Measurements from ENCODE around the gene VPS35L. TPM values are rescaled to one million over a fixed set of nuclear protein-coding genes. Genes with fewer than 3 reads are reported as not detected.

The VPS35L gene
- total RNA-seq, 2 donors from 2014 or later = 58.8 to 74.0 TPM

DNA sequence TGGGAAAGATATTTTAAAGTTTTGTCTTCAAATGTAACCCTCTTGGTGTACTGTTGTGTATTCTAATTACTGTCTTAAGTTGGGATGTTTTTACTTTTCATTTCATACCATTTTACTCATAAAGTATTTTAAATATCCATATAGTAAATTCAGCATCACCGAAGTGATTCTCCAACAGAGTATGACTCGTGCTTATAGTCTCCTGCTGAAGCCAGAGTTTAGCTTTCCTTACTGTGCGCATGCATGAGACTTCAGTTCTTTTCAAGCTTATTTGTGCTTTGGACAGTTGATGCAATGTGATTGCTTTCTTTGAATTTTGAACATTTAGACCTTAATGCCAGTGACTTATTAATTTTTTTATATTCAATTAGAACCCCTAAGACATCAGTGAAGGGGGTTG is 7.4 kb upstream of the VPS35L start:
- Histone ChIP-seq H3K4me3 (no peak overlapping the region), H3K9me3 (no peaks in the 10 kb centered on the region), H3K36me3 (no peaks in the 10 kb centered on the region), H3K4me1 (replicated peaks) (no peaks in the 10 kb centered on the region), H3K27me3 (replicated peaks; ENCODE audit: insufficient read depth) (no peaks in the 10 kb centered on the region), H3K27ac (no peak overlapping the region)
- intact Hi-C loops (cut with DNase I) = no loop called here
- no peak for DNase-seq (ENCODE audit: low spot score)
- 97% methylated on average over 3 of the region's 3 CpGs for WGBS
- TF ChIP-seq POLR2A (IDR thresholded peaks at IDR 0.05) (no peak), POLR2AphosphoS5 (IDR thresholded peaks at IDR 0.05) (no peak)
- TF ChIP-seq, protein P1, sequence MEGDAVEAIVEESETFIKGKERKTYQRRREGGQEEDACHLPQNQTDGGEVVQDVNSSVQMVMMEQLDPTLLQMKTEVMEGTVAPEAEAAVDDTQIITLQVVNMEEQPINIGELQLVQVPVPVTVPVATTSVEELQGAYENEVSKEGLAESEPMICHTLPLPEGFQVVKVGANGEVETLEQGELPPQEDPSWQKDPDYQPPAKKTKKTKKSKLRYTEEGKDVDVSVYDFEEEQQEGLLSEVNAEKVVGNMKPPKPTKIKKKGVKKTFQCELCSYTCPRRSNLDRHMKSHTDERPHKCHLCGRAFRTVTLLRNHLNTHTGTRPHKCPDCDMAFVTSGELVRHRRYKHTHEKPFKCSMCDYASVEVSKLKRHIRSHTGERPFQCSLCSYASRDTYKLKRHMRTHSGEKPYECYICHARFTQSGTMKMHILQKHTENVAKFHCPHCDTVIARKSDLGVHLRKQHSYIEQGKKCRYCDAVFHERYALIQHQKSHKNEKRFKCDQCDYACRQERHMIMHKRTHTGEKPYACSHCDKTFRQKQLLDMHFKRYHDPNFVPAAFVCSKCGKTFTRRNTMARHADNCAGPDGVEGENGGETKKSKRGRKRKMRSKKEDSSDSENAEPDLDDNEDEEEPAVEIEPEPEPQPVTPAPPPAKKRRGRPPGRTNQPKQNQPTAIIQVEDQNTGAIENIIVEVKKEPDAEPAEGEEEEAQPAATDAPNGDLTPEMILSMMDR (IDR thresholded peaks at IDR 0.05) = no peak

DNA sequence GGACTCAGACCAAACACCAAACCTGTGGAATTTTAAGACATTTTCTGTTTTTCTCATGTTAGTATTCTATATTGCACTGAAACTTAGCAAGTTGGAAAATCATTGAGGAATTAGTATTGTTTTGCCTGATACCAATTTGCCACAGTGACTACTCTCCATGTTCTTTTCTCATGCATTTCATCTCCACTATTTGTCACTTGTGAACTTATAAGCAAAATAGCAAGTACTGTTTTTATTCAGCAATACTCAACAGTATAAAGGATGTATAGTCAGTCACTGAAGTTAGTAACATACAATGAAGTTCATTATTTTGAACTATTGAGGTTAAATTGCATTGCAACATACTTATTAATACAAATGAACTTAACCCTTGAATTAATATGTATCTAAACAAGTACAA is 5.8 kb upstream of the VPS35L start:
- intact Hi-C loops (cut with DNase I) = no loop called here
- Histone ChIP-seq H3K36me3 (no peaks in the 10 kb centered on the region), H3K4me1 (replicated peaks) (no peaks in the 10 kb centered on the region)

GRCh38 chr16:19555938-19556771 is 652 bp downstream of the VPS35L start:
- WGBS = 31% methylated on average over 19 of the region's 19 CpGs
- intact Hi-C loops (cut with DNase I) = loop anchor here (2.0 to 5.0 kb wide), 3 partner anchors 31 to 331 kb away; no protein-coding TSS in a partner anchor
- Histone ChIP-seq H3K27me3 (replicated peaks; ENCODE audit: insufficient read depth) (no peaks in the 10 kb centered on the region), H3K4me1 (replicated peaks) (no peaks in the 10 kb centered on the region), H3K36me3 (no peaks in the 10 kb centered on the region), H3K27ac (peak overlapping the region; percentile 85), H3K4me3 (peak overlapping the region; percentile 48 to 60), H3K9me3 (no peaks in the 10 kb centered on the region)
- no peak for TF ChIP-seq POLR2A (IDR thresholded peaks at IDR 0.05)
- TF ChIP-seq, protein P1 (IDR thresholded peaks at IDR 0.05) = peak in 1 of 4 experiments; percentile 19
- no peak for TF ChIP-seq POLR2AphosphoS5 (IDR thresholded peaks at IDR 0.05)
- DNase-seq (ENCODE audit: low spot score) = no peak

More for the DNA sequence above, 5.8 kb upstream of the VPS35L start:
- no peak for TF ChIP-seq POLR2A (IDR thresholded peaks at IDR 0.05)
- TF ChIP-seq, protein P1 (IDR thresholded peaks at IDR 0.05) = no peak
- H3K27me3 ChIP-seq (replicated peaks; ENCODE audit: insufficient read depth) = no peaks in the 10 kb centered on the region
- H3K9me3 ChIP-seq = no peaks in the 10 kb centered on the region
- DNase-seq (ENCODE audit: low spot score) = no peak
- H3K27ac ChIP-seq = no peak overlapping the region
- H3K4me3 ChIP-seq = no peak overlapping the region

GRCh38 chr16:19559242-19559910 is 3.9 kb downstream of the VPS35L start:
- H3K4me1 ChIP-seq (replicated peaks) = no peaks in the 10 kb centered on the region
- no peak overlapping the region for H3K4me3 ChIP-seq
- H3K27me3 ChIP-seq (replicated peaks; ENCODE audit: insufficient read depth) = no peaks in the 10 kb centered on the region
- H3K27ac ChIP-seq = no peak overlapping the region
- 81% methylated on average over 10 of the region's 10 CpGs for WGBS
- H3K9me3 ChIP-seq = no peaks in the 10 kb centered on the region
- DNase-seq (ENCODE audit: low spot score) = peak; percentile 36
- H3K36me3 ChIP-seq = no peaks in the 10 kb centered on the region
- TF ChIP-seq, protein P1 (IDR thresholded peaks at IDR 0.05) = peak; percentile 24 to 72 (median 58)
- TF ChIP-seq POLR2AphosphoS5 (IDR thresholded peaks at IDR 0.05) = no peak
- intact Hi-C loops (cut with DNase I) = loop anchor here (5.0 kb wide), 2 partner anchors 43 to 328 kb away; no protein-coding TSS in a partner anchor

Measured in prostate gland (tissue), 2 donors.